HEK293 (cell line): ENCODE results near the gene RCSD1.

Experiments
- CTCF ChIA-PET: fragments of 350-600 bp; formaldehyde crosslinking; extraction: SDS; loops from one replicate; lab custom pipeline; 2021; ENCODE audit warnings: antibody characterized with exemption; lab: Yijun Ruan, JAX
- POLR2A ChIA-PET: fragments of 300-600 bp; formaldehyde crosslinking; extraction: SDS; loops from one replicate; lab custom pipeline; 2020; ENCODE audit warnings: antibody characterized with exemption, inconsistent platforms; lab: Yijun Ruan, JAX
- H3K27ac ChIP-seq: fragments of 200-500 bp; sonication (Bioruptor generic); 2 replicates; pipeline ENCODE4 v1.5.1; 2014; ENCODE audit warnings: low read depth, low read length, control low read depth, inconsistent platforms; ENCODE audit errors: extremely low read depth
- H3K36me3 ChIP-seq, 2 experiments: fragments of 200-500 bp in 1 of 2; sonication (Bioruptor generic) in 1 of 2; 1 replicate in 1 of 2; 2 replicates in 1 of 2; pipeline ENCODE4 v1.5.1; 2014 to 2017; ENCODE audit warnings: inconsistent platforms in 2 of 2, low read length in 2 of 2; ENCODE audit not compliant: control insufficient read depth in 2 of 2, insufficient read depth in 1 of 2
- H3K4me1 ChIP-seq: fragments of 200-500 bp; sonication (Bioruptor generic); 2 replicates; pipeline ENCODE4 v1.5.1; 2014; ENCODE audit warnings: mild to moderate bottlenecking, low read length, inconsistent platforms; ENCODE audit not compliant: control insufficient read depth, insufficient read depth
- H3K4me3 ChIP-seq: 2 replicates; pipeline ENCODE4 v1.5.1; 2011; ENCODE audit warnings: low read depth, mild to moderate bottlenecking, control low read depth, low read length, moderate library complexity
- H3K9me3 ChIP-seq: fragments of 200-500 bp; sonication (Bioruptor generic); 2 replicates; pipeline ENCODE4 v1.5.1; 2014; ENCODE audit warnings: low read depth, low read length, inconsistent platforms; ENCODE audit not compliant: control insufficient read depth, insufficient read depth
- FEZF1 ChIP-seq: fragments of 450-650 bp; formaldehyde crosslinking; IDR thresholded peaks from 2 replicates; pipeline ENCODE4 v1.5.1; 2016; ENCODE audit warnings: missing biosample characterization, missing genetic modification characterization
- KLF17 ChIP-seq: fragments of 450-650 bp; formaldehyde crosslinking; IDR thresholded peaks from 2 replicates; pipeline ENCODE4 v1.5.1; 2016; ENCODE audit warnings: missing biosample characterization, missing genetic modification characterization
- MZF1 ChIP-seq: fragments of 450-650 bp; formaldehyde crosslinking; IDR thresholded peaks from 2 replicates; pipeline ENCODE4 v1.5.1; 2017; ENCODE audit warnings: missing biosample characterization, missing genetic modification characterization, borderline replicate concordance
- PRDM1 ChIP-seq: fragments of 450-650 bp; formaldehyde crosslinking; IDR thresholded peaks from 2 replicates; pipeline ENCODE4; 2016; ENCODE audit warnings: missing biosample characterization, missing genetic modification characterization
- RBAK ChIP-seq: fragments of 450-650 bp; formaldehyde crosslinking; IDR thresholded peaks from 2 replicates; pipeline ENCODE4 v1.5.1; 2016; ENCODE audit warnings: missing biosample characterization, missing genetic modification characterization
- ZBTB10 ChIP-seq: fragments of 450-650 bp; formaldehyde crosslinking; IDR thresholded peaks from 2 replicates; pipeline ENCODE4 v1.5.1; 2016; ENCODE audit warnings: missing biosample characterization, missing genetic modification characterization
- ZBTB17 ChIP-seq: fragments of 450-650 bp; formaldehyde crosslinking; IDR thresholded peaks from 2 replicates; pipeline ENCODE4 v1.5.1; 2016; ENCODE audit warnings: missing biosample characterization, missing genetic modification characterization
- ZEB2 ChIP-seq: fragments of 450-650 bp; formaldehyde crosslinking; IDR thresholded peaks from 2 replicates; pipeline ENCODE4 v1.5.1; 2016; ENCODE audit warnings: missing biosample characterization, missing genetic modification characterization
- ZNF138 ChIP-seq: fragments of 450-650 bp; formaldehyde crosslinking; IDR thresholded peaks from 2 replicates; pipeline ENCODE4 v1.5.1; 2016; ENCODE audit warnings: missing biosample characterization, missing genetic modification characterization, borderline replicate concordance
- ZNF211 ChIP-seq: fragments of 450-650 bp; formaldehyde crosslinking; IDR thresholded peaks from 2 replicates; pipeline ENCODE4 v1.5.1; 2016; ENCODE audit warnings: low read depth, missing biosample characterization, missing genetic modification characterization
- ZNF23 ChIP-seq: fragments of 450-650 bp; formaldehyde crosslinking; IDR thresholded peaks from 2 replicates; pipeline ENCODE4 v1.5.1; 2016; ENCODE audit warnings: missing biosample characterization, missing genetic modification characterization, borderline replicate concordance
- ZNF449 ChIP-seq: fragments of 450-650 bp; formaldehyde crosslinking; IDR thresholded peaks from 2 replicates; pipeline ENCODE4 v1.5.1; 2017; ENCODE audit warnings: missing biosample characterization, mild to moderate bottlenecking, missing genetic modification characterization, moderate library complexity
- ZNF510 ChIP-seq: fragments of 450-650 bp; formaldehyde crosslinking; IDR thresholded peaks from 2 replicates; pipeline ENCODE4 v1.5.1; 2018; ENCODE audit warnings: mild to moderate bottlenecking, missing genetic modification characterization, missing biosample characterization; ENCODE audit not compliant: insufficient replicate concordance
- ZNF768 ChIP-seq: fragments of 450-650 bp; formaldehyde crosslinking; IDR thresholded peaks from 2 replicates; pipeline ENCODE4 v1.5.1; 2018; ENCODE audit warnings: missing biosample characterization, mild to moderate bottlenecking, missing genetic modification characterization

The RCSD1 gene

GRCh38 chr1:167661527-167662426 is 31.7 kb downstream of the RCSD1 start:
- Histone ChIP-seq H3K36me3 (no peaks in the 10 kb centered on the region), H3K4me3 (no peak overlapping the region), H3K9me3 (no peaks in the 10 kb centered on the region)
- POLR2A ChIA-PET = no interaction called here
- CTCF ChIA-PET = no interaction called here
- TF ChIP-seq ZNF449 (tag by site-specific recombination) (0 out of 2 replicates have a peak, but pooled peaks have one; percentile 54), ZEB2 (0 out of 2 replicates have a peak, but pooled peaks have one; percentile 16), ZBTB17 (tag by site-specific recombination) (peak; percentile 76), ZNF23 (tag by site-specific recombination) (no peak), ZNF211 (tag by site-specific recombination) (no peak), PRDM1 (tag by site-specific recombination) (peak; percentile 41; the same call in 1 of the 2 replicates)
- TF ChIP-seq, all 188 proteins: peak for 4
- H3K27ac ChIP-seq = no peak overlapping the region
- H3K4me1 ChIP-seq = peaks cover 17% of the 10 kb centered on the region

- H3K4me3 ChIP-seq = no peak overlapping the region
- no peaks in the 10 kb centered on the region for H3K36me3 ChIP-seq
- peaks cover 17% of the 10 kb centered on the region for H3K4me1 ChIP-seq
- no peak for TF ChIP-seq ZNF510 (tag by site-specific recombination)
- TF ChIP-seq MZF1 (tag by site-specific recombination) = no peak
- no peak for TF ChIP-seq ZNF768
- peak; percentile 80 for TF ChIP-seq KLF17 (tag by site-specific recombination)
- TF ChIP-seq ZNF138 (tag by site-specific recombination) = no peak
- TF ChIP-seq RBAK (tag by site-specific recombination) = no peak
- no peak for TF ChIP-seq FEZF1
- TF ChIP-seq ZBTB10 (tag by site-specific recombination) = no peak
- H3K27ac ChIP-seq = no peak overlapping the region
- CTCF ChIA-PET = interaction anchor here (1.0 kb wide), 1 partner anchor 123 kb away, joined by 3 read pairs; no protein-coding TSS in a partner anchor
- POLR2A ChIA-PET = no interaction called here
- no peaks in the 10 kb centered on the region for H3K9me3 ChIP-seq
Observed at GRCh38 chr1:167663002-167663772, 33.2 kb downstream of the RCSD1 start.
